ENCODE data around the gene RBM26.

DNA sequence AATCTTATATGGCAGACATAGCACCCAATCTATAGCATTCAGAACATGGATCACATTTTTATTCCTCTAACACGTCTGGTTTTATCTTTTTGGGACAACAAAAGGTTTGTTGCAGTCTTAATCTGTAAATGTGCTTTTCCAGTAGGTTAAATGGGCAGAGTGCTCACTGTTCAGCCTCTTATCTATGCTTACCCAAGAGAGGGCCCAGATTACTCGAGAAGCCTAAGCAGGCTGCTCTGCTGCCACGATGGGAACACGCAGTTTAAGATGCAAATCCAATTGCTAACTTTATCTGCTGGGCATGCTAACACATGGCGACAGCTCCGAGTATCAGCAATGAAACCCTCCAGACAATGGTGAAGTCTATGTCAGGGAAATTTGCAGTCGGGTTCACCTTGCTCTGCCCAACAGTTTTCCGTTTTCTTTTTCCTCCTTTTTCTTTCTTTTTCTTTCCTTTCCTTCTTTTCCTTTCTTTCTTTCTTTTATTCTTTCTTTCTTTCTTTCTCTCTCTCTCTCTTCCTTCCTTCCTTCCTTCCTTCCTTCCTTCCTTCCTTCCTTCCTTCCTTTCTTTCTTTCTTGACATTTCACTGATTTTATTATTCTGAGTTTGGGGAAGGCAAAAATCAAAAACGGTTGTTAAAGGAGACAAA, 115.3 kb downstream of the RBM26 start:
- TF ChIP-seq, protein P1, sequence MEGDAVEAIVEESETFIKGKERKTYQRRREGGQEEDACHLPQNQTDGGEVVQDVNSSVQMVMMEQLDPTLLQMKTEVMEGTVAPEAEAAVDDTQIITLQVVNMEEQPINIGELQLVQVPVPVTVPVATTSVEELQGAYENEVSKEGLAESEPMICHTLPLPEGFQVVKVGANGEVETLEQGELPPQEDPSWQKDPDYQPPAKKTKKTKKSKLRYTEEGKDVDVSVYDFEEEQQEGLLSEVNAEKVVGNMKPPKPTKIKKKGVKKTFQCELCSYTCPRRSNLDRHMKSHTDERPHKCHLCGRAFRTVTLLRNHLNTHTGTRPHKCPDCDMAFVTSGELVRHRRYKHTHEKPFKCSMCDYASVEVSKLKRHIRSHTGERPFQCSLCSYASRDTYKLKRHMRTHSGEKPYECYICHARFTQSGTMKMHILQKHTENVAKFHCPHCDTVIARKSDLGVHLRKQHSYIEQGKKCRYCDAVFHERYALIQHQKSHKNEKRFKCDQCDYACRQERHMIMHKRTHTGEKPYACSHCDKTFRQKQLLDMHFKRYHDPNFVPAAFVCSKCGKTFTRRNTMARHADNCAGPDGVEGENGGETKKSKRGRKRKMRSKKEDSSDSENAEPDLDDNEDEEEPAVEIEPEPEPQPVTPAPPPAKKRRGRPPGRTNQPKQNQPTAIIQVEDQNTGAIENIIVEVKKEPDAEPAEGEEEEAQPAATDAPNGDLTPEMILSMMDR (IDR thresholded peaks at IDR 0.05; ENCODE audit: poor library complexity, severe bottlenecking): no peak
- TF ChIP-seq SMC3 (conservative IDR thresholded peaks at IDR 0.05; ENCODE audit: poor library complexity) (no peak), POLR2AphosphoS5 (IDR thresholded peaks at IDR 0.05) (no peak), EP300 (conservative IDR thresholded peaks at IDR 0.05; ENCODE audit: poor library complexity, severe bottlenecking) (no peak), EZH2 (IDR thresholded peaks at IDR 0.05; ENCODE audit: borderline replicate concordance, insufficient read depth, low read length, poor library complexity, severe bottlenecking) (no peak), RAD21 (conservative IDR thresholded peaks at IDR 0.05) (no peak), TAF1 (IDR thresholded peaks at IDR 0.05; ENCODE audit: low read depth) (no peak)

Data from neural cell (in vitro differentiated cells).